GM12872 (cell line): ENCODE data around the gene URM1.

ENCODE experiments used
- TF ChIP-seq, protein P1 (sequence below): IDR thresholded peaks from 3 replicates; pipeline ENCODE4 v1.5.1; 2011; ENCODE audit warnings: low read depth, mild to moderate bottlenecking, low read length, moderate library complexity; ENCODE audit not compliant: insufficient read depth

Gene URM1

DNA sequence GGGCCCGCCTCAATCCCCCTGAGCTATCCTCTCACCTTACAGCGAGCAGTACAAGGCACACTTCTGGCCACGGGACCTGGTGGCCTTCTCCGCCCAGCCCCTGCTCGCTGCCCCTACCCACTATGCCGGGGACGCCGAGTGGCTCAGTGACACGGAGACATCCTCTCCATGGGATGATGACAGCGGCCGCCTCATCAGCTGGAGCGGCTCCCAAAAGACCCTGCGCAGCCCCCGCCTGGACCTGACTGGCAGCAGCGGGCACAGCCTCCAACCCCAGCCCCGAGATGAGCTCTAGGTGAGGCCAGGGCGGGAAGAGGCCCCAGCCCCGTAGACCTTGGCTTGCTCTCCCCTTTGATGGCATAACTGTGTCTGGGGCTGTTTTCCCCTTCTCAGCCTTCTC is 64.4 kb downstream of the URM1 start:
- TF ChIP-seq, protein P1, sequence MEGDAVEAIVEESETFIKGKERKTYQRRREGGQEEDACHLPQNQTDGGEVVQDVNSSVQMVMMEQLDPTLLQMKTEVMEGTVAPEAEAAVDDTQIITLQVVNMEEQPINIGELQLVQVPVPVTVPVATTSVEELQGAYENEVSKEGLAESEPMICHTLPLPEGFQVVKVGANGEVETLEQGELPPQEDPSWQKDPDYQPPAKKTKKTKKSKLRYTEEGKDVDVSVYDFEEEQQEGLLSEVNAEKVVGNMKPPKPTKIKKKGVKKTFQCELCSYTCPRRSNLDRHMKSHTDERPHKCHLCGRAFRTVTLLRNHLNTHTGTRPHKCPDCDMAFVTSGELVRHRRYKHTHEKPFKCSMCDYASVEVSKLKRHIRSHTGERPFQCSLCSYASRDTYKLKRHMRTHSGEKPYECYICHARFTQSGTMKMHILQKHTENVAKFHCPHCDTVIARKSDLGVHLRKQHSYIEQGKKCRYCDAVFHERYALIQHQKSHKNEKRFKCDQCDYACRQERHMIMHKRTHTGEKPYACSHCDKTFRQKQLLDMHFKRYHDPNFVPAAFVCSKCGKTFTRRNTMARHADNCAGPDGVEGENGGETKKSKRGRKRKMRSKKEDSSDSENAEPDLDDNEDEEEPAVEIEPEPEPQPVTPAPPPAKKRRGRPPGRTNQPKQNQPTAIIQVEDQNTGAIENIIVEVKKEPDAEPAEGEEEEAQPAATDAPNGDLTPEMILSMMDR, result no peak

- TF ChIP-seq, protein P1, result peak; percentile 99
Measured at GRCh38 chr9:128438343-128439109, 67.4 kb downstream of the URM1 start.

GRCh38 chr9:128439273-128439672 is 68.1 kb downstream of the URM1 start:
- TF ChIP-seq, protein P1, result no peak
